ENCODE data around the gene LMNTD1.

LMNTD1 gene

DNA sequence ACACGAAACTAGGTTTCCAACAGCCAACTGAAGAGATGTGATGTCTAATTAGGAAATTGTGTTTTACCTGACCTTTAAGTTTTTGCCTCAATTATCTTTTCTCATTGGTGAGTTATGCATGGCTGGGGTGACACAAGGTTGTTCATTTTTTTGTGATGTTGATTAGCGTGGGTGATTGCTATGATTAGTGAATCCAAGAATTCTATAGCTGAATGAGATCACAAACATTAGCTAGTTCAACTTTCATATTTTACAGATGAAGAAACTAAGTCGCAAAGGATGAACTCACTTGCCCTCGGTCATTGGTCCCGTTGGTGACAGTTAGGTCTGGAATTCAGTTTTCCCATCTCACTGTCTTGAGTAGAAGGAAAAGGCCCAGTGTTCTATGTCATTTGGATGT is 32.6 kb upstream of the LMNTD1 start:
- TF ChIP-seq GFI1B (tag by site-specific recombination; IDR thresholded peaks at IDR 0.05) (no peak), ZNF544 (tag by site-specific recombination; IDR thresholded peaks at IDR 0.05) (no peak), ZNF837 (tag by site-specific recombination; IDR thresholded peaks at IDR 0.05) (no peak), MEIS1 (CRISPR knock-in tag; IDR thresholded peaks at IDR 0.05; ENCODE audit: borderline replicate concordance) (no peak), ZNF266 (tag by site-specific recombination; IDR thresholded peaks at IDR 0.05; ENCODE audit: low read depth) (no peak), BCL11A (tag by site-specific recombination; IDR thresholded peaks at IDR 0.05; ENCODE audit: low read depth) (no peak), ZNF24 (tag by site-specific recombination; IDR thresholded peaks at IDR 0.05) (no peak), ZNF157 (tag by site-specific recombination; IDR thresholded peaks at IDR 0.05) (no peak), ZNF48 (tag by site-specific recombination; IDR thresholded peaks at IDR 0.05) (no peak), ZNF354C (tag by site-specific recombination; IDR thresholded peaks at IDR 0.05; ENCODE audit: borderline replicate concordance, low read depth) (no peak), ZNF776 (tag by site-specific recombination; IDR thresholded peaks at IDR 0.05; ENCODE audit: borderline replicate concordance) (no peak)
- TF ChIP-seq, protein P1, sequence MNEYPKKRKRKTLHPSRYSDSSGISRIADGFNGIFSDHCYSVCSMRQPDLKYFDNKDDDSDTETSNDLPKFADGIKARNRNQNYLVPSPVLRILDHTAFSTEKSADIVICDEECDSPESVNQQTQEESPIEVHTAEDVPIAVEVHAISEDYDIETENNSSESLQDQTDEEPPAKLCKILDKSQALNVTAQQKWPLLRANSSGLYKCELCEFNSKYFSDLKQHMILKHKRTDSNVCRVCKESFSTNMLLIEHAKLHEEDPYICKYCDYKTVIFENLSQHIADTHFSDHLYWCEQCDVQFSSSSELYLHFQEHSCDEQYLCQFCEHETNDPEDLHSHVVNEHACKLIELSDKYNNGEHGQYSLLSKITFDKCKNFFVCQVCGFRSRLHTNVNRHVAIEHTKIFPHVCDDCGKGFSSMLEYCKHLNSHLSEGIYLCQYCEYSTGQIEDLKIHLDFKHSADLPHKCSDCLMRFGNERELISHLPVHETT (tag by site-specific recombination; IDR thresholded peaks at IDR 0.05) = no peak

DNA sequence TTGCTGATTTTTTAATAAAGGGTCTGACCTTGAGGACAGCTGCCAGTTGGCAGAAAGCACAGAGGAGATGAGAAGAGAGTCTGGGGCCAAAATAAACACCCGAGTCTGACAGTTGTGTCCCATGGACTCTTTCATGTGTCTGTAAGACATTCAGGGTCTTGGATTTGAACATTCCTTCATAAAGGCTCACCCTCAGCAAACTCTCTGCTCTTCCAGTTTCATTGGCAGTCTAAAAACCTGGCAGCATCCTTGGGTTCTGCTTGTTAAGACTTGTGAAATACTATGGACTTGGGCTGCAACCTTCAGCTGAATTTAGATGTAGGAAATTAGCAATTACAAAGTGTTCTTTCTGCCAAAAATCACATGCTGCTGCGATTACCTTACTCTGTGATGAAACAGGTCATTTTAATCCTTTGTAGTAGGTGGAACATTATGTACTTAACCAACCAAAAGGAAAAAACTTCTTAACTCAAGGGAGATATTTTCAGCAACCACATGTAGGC is 32.0 kb upstream of the LMNTD1 start:
- CTCF ChIA-PET = interaction anchor here (0.6 kb wide), 1 partner anchor 419 kb away, joined by 3 read pairs; no protein-coding TSS in a partner anchor
- TF ChIP-seq, protein P2, sequence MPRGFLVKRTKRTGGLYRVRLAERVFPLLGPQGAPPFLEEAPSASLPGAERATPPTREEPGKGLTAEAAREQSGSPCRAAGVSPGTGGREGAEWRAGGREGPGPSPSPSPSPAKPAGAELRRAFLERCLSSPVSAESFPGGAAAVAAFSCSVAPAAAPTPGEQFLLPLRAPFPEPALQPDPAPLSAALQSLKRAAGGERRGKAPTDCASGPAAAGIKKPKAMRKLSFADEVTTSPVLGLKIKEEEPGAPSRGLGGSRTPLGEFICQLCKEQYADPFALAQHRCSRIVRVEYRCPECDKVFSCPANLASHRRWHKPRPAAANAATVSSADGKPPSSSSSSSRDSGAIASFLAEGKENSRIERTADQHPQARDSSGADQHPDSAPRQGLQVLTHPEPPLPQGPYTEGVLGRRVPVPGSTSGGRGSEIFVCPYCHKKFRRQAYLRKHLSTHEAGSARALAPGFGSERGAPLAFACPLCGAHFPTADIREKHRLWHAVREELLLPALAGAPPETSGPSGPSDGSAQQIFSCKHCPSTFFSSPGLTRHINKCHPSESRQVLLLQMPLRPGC (tag by site-specific recombination; IDR thresholded peaks at IDR 0.05) = no peak
- no peak for TF ChIP-seq ZBTB17 (tag by site-specific recombination; IDR thresholded peaks at IDR 0.05)
- TF ChIP-seq, protein P3, sequence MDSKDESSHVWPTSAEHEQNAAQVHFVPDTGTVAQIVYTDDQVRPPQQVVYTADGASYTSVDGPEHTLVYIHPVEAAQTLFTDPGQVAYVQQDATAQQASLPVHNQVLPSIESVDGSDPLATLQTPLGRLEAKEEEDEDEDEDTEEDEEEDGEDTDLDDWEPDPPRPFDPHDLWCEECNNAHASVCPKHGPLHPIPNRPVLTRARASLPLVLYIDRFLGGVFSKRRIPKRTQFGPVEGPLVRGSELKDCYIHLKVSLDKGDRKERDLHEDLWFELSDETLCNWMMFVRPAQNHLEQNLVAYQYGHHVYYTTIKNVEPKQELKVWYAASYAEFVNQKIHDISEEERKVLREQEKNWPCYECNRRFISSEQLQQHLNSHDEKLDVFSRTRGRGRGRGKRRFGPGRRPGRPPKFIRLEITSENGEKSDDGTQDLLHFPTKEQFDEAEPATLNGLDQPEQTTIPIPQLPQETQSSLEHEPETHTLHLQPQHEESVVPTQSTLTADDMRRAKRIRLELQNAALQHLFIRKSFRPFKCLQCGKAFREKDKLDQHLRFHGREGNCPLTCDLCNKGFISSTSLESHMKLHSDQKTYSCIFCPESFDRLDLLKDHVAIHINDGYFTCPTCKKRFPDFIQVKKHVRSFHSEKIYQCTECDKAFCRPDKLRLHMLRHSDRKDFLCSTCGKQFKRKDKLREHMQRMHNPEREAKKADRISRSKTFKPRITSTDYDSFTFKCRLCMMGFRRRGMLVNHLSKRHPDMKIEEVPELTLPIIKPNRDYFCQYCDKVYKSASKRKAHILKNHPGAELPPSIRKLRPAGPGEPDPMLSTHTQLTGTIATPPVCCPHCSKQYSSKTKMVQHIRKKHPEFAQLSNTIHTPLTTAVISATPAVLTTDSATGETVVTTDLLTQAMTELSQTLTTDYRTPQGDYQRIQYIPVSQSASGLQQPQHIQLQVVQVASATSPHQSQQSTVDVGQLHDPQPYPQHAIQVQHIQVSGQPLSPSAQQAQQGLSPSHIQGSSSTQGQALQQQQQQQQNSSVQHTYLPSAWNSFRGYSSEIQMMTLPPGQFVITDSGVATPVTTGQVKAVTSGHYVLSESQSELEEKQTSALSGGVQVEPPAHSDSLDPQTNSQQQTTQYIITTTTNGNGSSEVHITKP (tag by site-specific recombination; IDR thresholded peaks at IDR 0.05) = 0 out of 2 replicates have a peak, but pooled peaks have one; percentile 11
- no peaks in the 10 kb centered on the region for H3K36me3 ChIP-seq (ENCODE audit: control insufficient read depth in 2 of 2, insufficient read depth in 1 of 2, low read length in 2 of 2)
- POLR2A ChIA-PET = no interaction called here
- peaks cover 8% of the 10 kb centered on the region; the same call in 1 of the 2 replicates for H3K4me1 ChIP-seq (ENCODE audit: control insufficient read depth, insufficient read depth, low read length)
- H3K4me3 ChIP-seq (ENCODE audit: low read depth, low read length) = no peak overlapping the region
- H3K9me3 ChIP-seq (ENCODE audit: control insufficient read depth, insufficient read depth, low read depth, low read length) = no peaks in the 10 kb centered on the region; the same call in 1 of the 2 replicates
- no peak overlapping the region for H3K27ac ChIP-seq (ENCODE audit: extremely low read depth, low read depth, low read length)

More for the DNA sequence above, 32.6 kb upstream of the LMNTD1 start:
- ChIA-PET POLR2A (no interaction called here), CTCF (no interaction called here)
- Histone ChIP-seq H3K36me3 (ENCODE audit: control insufficient read depth in 2 of 2, insufficient read depth in 1 of 2, low read length in 2 of 2) (no peaks in the 10 kb centered on the region), H3K4me3 (ENCODE audit: low read depth, low read length) (no peak overlapping the region), H3K9me3 (ENCODE audit: control insufficient read depth, insufficient read depth, low read depth, low read length) (no peaks in the 10 kb centered on the region; the same call in 1 of the 2 replicates), H3K27ac (ENCODE audit: extremely low read depth, low read depth, low read length) (no peak overlapping the region), H3K4me1 (ENCODE audit: control insufficient read depth, insufficient read depth, low read length) (peaks cover 8% of the 10 kb centered on the region; the same call in 1 of the 2 replicates)

DNA sequence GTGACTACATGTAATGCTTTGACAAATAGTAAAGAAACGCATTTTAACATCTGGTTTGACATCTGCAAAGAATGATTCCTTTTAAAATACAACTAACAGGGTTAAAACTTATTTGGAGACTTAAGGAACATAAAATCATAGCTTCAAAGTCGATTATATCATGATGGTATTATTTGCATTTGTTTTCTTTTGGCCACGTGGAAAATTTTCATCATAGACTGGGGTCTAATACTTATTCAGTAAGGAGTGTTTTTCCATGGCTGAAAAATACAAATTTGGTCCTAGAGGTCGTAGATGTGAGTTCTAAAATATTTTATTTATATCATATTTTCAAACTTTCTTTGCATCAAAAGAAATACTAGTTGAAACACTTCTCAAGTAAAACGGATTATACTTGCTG is 31.5 kb upstream of the LMNTD1 start:
- Histone ChIP-seq H3K4me1 (ENCODE audit: control insufficient read depth, insufficient read depth, low read length) (peaks cover 8% of the 10 kb centered on the region; the same call in 1 of the 2 replicates), H3K36me3 (ENCODE audit: control insufficient read depth in 2 of 2, insufficient read depth in 1 of 2, low read length in 2 of 2) (no peaks in the 10 kb centered on the region), H3K27ac (ENCODE audit: extremely low read depth, low read depth, low read length) (no peak overlapping the region), H3K9me3 (ENCODE audit: control insufficient read depth, insufficient read depth, low read depth, low read length) (no peaks in the 10 kb centered on the region; the same call in 1 of the 2 replicates), H3K4me3 (ENCODE audit: low read depth, low read length) (no peak overlapping the region)
- ChIA-PET CTCF (interaction anchor here (0.6 to 1.2 kb wide), 2 partner anchors 420 to 445 kb away, joined by 3 to 4 read pairs; no protein-coding TSS in a partner anchor), POLR2A (no interaction called here)
- TF ChIP-seq, protein P4, sequence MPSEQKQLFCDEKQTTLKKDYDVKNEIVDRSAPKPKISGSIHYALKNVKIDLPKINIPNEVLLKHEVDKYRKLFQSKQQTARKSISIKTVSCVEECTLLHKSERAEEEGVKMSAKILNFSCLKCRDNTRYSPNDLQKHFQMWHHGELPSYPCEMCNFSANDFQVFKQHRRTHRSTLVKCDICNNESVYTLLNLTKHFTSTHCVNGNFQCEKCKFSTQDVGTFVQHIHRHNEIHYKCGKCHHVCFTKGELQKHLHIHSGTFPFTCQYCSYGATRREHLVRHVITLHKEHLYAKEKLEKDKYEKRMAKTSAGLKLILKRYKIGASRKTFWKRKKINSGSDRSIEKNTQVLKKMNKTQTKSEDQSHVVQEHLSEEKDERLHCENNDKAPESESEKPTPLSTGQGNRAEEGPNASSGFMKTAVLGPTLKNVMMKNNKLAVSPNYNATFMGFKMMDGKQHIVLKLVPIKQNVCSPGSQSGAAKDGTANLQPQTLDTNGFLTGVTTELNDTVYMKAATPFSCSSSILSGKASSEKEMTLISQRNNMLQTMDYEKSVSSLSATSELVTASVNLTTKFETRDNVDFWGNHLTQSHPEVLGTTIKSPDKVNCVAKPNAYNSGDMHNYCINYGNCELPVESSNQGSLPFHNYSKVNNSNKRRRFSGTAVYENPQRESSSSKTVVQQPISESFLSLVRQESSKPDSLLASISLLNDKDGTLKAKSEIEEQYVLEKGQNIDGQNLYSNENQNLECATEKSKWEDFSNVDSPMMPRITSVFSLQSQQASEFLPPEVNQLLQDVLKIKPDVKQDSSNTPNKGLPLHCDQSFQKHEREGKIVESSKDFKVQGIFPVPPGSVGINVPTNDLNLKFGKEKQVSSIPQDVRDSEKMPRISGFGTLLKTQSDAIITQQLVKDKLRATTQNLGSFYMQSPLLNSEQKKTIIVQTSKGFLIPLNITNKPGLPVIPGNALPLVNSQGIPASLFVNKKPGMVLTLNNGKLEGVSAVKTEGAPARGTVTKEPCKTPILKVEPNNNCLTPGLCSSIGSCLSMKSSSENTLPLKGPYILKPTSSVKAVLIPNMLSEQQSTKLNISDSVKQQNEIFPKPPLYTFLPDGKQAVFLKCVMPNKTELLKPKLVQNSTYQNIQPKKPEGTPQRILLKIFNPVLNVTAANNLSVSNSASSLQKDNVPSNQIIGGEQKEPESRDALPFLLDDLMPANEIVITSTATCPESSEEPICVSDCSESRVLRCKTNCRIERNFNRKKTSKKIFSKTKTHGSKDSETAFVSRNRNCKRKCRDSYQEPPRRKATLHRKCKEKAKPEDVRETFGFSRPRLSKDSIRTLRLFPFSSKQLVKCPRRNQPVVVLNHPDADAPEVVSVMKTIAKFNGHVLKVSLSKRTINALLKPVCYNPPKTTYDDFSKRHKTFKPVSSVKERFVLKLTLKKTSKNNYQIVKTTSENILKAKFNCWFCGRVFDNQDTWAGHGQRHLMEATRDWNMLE (tag by site-specific recombination; conservative IDR thresholded peaks at IDR 0.05; ENCODE audit: low read depth) = no peak
- TF ChIP-seq, protein P5, sequence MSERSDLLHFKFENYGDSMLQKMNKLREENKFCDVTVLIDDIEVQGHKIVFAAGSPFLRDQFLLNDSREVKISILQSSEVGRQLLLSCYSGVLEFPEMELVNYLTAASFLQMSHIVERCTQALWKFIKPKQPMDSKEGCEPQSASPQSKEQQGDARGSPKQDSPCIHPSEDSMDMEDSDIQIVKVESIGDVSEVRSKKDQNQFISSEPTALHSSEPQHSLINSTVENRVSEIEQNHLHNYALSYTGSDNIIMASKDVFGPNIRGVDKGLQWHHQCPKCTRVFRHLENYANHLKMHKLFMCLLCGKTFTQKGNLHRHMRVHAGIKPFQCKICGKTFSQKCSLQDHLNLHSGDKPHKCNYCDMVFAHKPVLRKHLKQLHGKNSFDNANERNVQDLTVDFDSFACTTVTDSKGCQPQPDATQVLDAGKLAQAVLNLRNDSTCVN (tag by site-specific recombination; optimal IDR thresholded peaks at IDR 0.05) = no peak
- TF ChIP-seq ZNF423 (tag by site-specific recombination; IDR thresholded peaks at IDR 0.05) = no peak
